NCI-H82 treated with DMSO at 0.1 percent for 48 hours (cell line): ENCODE measurements around the gene INSIG2.

ENCODE experiments used
- DNase-seq: peaks from one replicate; lab custom pipeline; 2025; ENCODE audit not compliant: unreplicated experiment; lab: John Stamatoyannopoulos, UW

Gene INSIG2

GRCh38 chr2:118088051-118089024, at the start of gene INSIG2:
Gene INSIG2, plus strand, starts transcription at chr2:118088471. Its CDS starts 8,086 bp downstream, at chr2:118096557.
- DNase-seq = peak; percentile 99

GRCh38 chr2:118040891-118041290, 47.4 kb upstream of the INSIG2 start:
- DNase-seq = no peak

- DNase-seq = no peak
Measured at GRCh38 chr2:118044103-118044716, 44.1 kb upstream of the INSIG2 start.

- no peak for DNase-seq
Measured at GRCh38 chr2:118044854-118045253, 43.4 kb upstream of the INSIG2 start.

- DNase-seq = no peak
Measured at GRCh38 chr2:118045286-118045685, 43.0 kb upstream of the INSIG2 start.

- DNase-seq = peak; percentile 2
Measured at GRCh38 chr2:118046634-118047210, 41.5 kb upstream of the INSIG2 start.

- DNase-seq = no peak
Measured at GRCh38 chr2:118047380-118047826, 40.9 kb upstream of the INSIG2 start.

GRCh38 chr2:118048401-118048800, 39.9 kb upstream of the INSIG2 start:
- no peak for DNase-seq

- no peak for DNase-seq
Measured at GRCh38 chr2:118049140-118049815, 39.0 kb upstream of the INSIG2 start.

GRCh38 chr2:118049816-118050140, 38.5 kb upstream of the INSIG2 start:
- no peak for DNase-seq

GRCh38 chr2:118050386-118050785, 37.9 kb upstream of the INSIG2 start:
- no peak for DNase-seq

- DNase-seq = no peak
Measured at GRCh38 chr2:118050974-118051373, 37.3 kb upstream of the INSIG2 start.

GRCh38 chr2:118051826-118052358, 36.4 kb upstream of the INSIG2 start:
- no peak for DNase-seq

- no peak for DNase-seq
Measured at GRCh38 chr2:118052474-118052873, 35.8 kb upstream of the INSIG2 start.

GRCh38 chr2:118053681-118054080, 34.6 kb upstream of the INSIG2 start:
- no peak for DNase-seq

GRCh38 chr2:118054213-118055008, 33.9 kb upstream of the INSIG2 start:
- DNase-seq = no peak

- DNase-seq = no peak
Measured at GRCh38 chr2:118055512-118056164, 32.6 kb upstream of the INSIG2 start.

GRCh38 chr2:118056165-118056534, 32.1 kb upstream of the INSIG2 start:
- no peak for DNase-seq

- no peak for DNase-seq
Measured at GRCh38 chr2:118056801-118057200, 31.5 kb upstream of the INSIG2 start.

- DNase-seq = no peak
Measured at GRCh38 chr2:118058951-118059350, 29.3 kb upstream of the INSIG2 start.
